MM.1S (cell line): ENCODE measurements around the gene TMEM263.

Experiments used
- DNase-seq: peaks from one replicate; pipeline ENCODE4 v3.0.0-alpha.2; 2015
- H2AFZ ChIP-seq: fragments of 300-600 bp; sonication (generic); 2 replicates; pipeline ENCODE4 v1.6.0; 2016; ENCODE audit warnings: antibody characterized with exemption, low read length
- H3F3A ChIP-seq: fragments of 300-600 bp; sonication (generic); 2 replicates; pipeline ENCODE4 v1.6.1; 2016; ENCODE audit warnings: mild to moderate bottlenecking, antibody characterized with exemption, low read length, moderate library complexity, mixed read lengths; ENCODE audit not compliant: insufficient read depth
- H3K27ac ChIP-seq: fragments of 300-600 bp; sonication (generic); 2 replicates; pipeline ENCODE4 v1.5.1; 2016; ENCODE audit warnings: mild to moderate bottlenecking, low read length
- H3K27me3 ChIP-seq: fragments of 300-600 bp; sonication (generic); replicated peaks from 2 replicates; pipeline ENCODE4 v1.6.0; 2016; ENCODE audit warnings: low read length; ENCODE audit not compliant: insufficient read depth
- H3K36me3 ChIP-seq: fragments of 300-600 bp; sonication (generic); replicated peaks from 2 replicates; pipeline ENCODE4 v1.6.1; 2016; ENCODE audit warnings: mild to moderate bottlenecking, low read length, mixed read lengths; ENCODE audit not compliant: insufficient read depth
- H3K4me1 ChIP-seq: fragments of 300-600 bp; sonication (generic); 2 replicates; pipeline ENCODE4 v1.6.1; 2016; ENCODE audit warnings: low read length, mixed read lengths
- H3K4me2 ChIP-seq: fragments of 300-600 bp; sonication (generic); 2 replicates; pipeline ENCODE4 v1.6.0; 2016; ENCODE audit warnings: low read depth, low read length
- H3K4me3 ChIP-seq: fragments of 300-600 bp; sonication (generic); 2 replicates; pipeline ENCODE4 v1.5.1; 2016; ENCODE audit warnings: low read length, mixed read lengths
- H3K79me2 ChIP-seq: fragments of 300-600 bp; sonication (generic); 2 replicates; pipeline ENCODE4 v1.6.1; 2016; ENCODE audit warnings: mixed run types, low read length, mixed read lengths
- H3K9ac ChIP-seq: fragments of 300-600 bp; sonication (generic); 2 replicates; pipeline ENCODE4 v1.6.1; 2016; ENCODE audit warnings: low read length, mixed read lengths
- H3K9me2 ChIP-seq: fragments of 300-600 bp; sonication (generic); replicated peaks from 2 replicates; pipeline ENCODE4 v1.6.1; 2016; ENCODE audit warnings: mild to moderate bottlenecking, low read length, mixed read lengths; ENCODE audit not compliant: insufficient read depth
- H3K9me3 ChIP-seq: fragments of 300-600 bp; sonication (generic); replicated peaks from 2 replicates; pipeline ENCODE4 v1.6.1; 2016; ENCODE audit warnings: mild to moderate bottlenecking, low read length, mixed read lengths; ENCODE audit not compliant: insufficient read depth
- H4K20me1 ChIP-seq: fragments of 300-600 bp; sonication (generic); 2 replicates; pipeline ENCODE4 v1.6.1; 2016; ENCODE audit warnings: mild to moderate bottlenecking, low read length, moderate library complexity, mixed read lengths; ENCODE audit not compliant: insufficient read depth
- CTCF ChIP-seq: fragments of 300-600 bp; sonication (generic); IDR thresholded peaks from 2 replicates; pipeline ENCODE4 v1.5.1; 2016; ENCODE audit warnings: antibody characterized with exemption, low read length, mixed read lengths
- EZH2 ChIP-seq: fragments of 300-600 bp; sonication (generic); optimal IDR thresholded peaks from 2 replicates; pipeline ENCODE3; 2017; ENCODE audit warnings: low read depth, mild to moderate bottlenecking, antibody characterized with exemption, low read length, mixed read lengths
- EZH2phosphoT487 ChIP-seq: fragments of 300-600 bp; sonication (generic); IDR thresholded peaks from 2 replicates; pipeline ENCODE4 v1.6.1; 2018; ENCODE audit warnings: antibody characterized with exemption, low read length

TMEM263 gene

GRCh38 chr12:106984588-106985137 lies 29.0 kb downstream of the TMEM263 start:
- no peaks in the 10 kb centered on the region for H4K20me1 ChIP-seq
- no peak overlapping the region for H3K9ac ChIP-seq
- H3K4me1 ChIP-seq: no peaks in the 10 kb centered on the region
- no peak overlapping the region for H3K4me2 ChIP-seq
- DNase-seq: no peak
- TF ChIP-seq CTCF: no peak
- no peaks in the 10 kb centered on the region for H3K79me2 ChIP-seq
- no peaks in the 10 kb centered on the region for H3F3A ChIP-seq
- no peak overlapping the region for H3K4me3 ChIP-seq
- H3K27ac ChIP-seq: no peak overlapping the region
- no peaks in the 10 kb centered on the region for H3K27me3 ChIP-seq
- H3K9me2 ChIP-seq: no peaks in the 10 kb centered on the region
- no peak overlapping the region for H2AFZ ChIP-seq
- H3K9me3 ChIP-seq: no peaks in the 10 kb centered on the region
- no peaks in the 10 kb centered on the region for H3K36me3 ChIP-seq

GRCh38 chr12:106985479-106985878 lies 29.8 kb downstream of the TMEM263 start:
- Histone ChIP-seq H3K4me2 (no peak overlapping the region), H3K27me3 (no peaks in the 10 kb centered on the region), H2AFZ (no peak overlapping the region), H3K4me3 (no peak overlapping the region), H3K9me2 (no peaks in the 10 kb centered on the region), H3K79me2 (no peaks in the 10 kb centered on the region), H3K4me1 (no peaks in the 10 kb centered on the region), H3K27ac (no peak overlapping the region), H3K9me3 (no peaks in the 10 kb centered on the region), H3F3A (no peaks in the 10 kb centered on the region), H3K36me3 (no peaks in the 10 kb centered on the region), H3K9ac (no peak overlapping the region), H4K20me1 (no peaks in the 10 kb centered on the region)
- TF ChIP-seq EZH2: no peak
- no peak for TF ChIP-seq EZH2phosphoT487
- TF ChIP-seq CTCF: no peak
- DNase-seq: no peak

- no peaks in the 10 kb centered on the region for H3K36me3 ChIP-seq
- H3K4me2 ChIP-seq: peak overlapping the region; percentile 81
- H3K27me3 ChIP-seq: no peaks in the 10 kb centered on the region
- H3K9me2 ChIP-seq: no peaks in the 10 kb centered on the region
- no peak for TF ChIP-seq EZH2
- TF ChIP-seq CTCF: no peak
- TF ChIP-seq EZH2phosphoT487: no peak
- no peak overlapping the region for H3K27ac ChIP-seq
- H2AFZ ChIP-seq: peak overlapping the region; percentile 95
- peak overlapping the region; percentile 87 for H3K4me3 ChIP-seq
- no peaks in the 10 kb centered on the region for H3K4me1 ChIP-seq
- no peaks in the 10 kb centered on the region for H3K9me3 ChIP-seq
- no peaks in the 10 kb centered on the region for H3K79me2 ChIP-seq
- no peak for DNase-seq
- no peaks in the 10 kb centered on the region for H4K20me1 ChIP-seq
- peak overlapping the region; percentile 61; the same call in 1 of the 2 replicates for H3K9ac ChIP-seq
- H3F3A ChIP-seq: no peaks in the 10 kb centered on the region
These were observed 30.4 kb downstream of the TMEM263 start for GRCh38 chr12:106986135-106986534.
